HG03432 (cell line): ENCODE data around the gene CACFD1.

Experiments used
- ATAC-seq: cut with Tn5 transposase; IDR thresholded peaks from one replicate; pipeline ENCODE4 v1.9.1; 2021; ENCODE audit warnings: mild to moderate bottlenecking, moderate library complexity; ENCODE audit not compliant: unreplicated experiment

Gene CACFD1

DNA sequence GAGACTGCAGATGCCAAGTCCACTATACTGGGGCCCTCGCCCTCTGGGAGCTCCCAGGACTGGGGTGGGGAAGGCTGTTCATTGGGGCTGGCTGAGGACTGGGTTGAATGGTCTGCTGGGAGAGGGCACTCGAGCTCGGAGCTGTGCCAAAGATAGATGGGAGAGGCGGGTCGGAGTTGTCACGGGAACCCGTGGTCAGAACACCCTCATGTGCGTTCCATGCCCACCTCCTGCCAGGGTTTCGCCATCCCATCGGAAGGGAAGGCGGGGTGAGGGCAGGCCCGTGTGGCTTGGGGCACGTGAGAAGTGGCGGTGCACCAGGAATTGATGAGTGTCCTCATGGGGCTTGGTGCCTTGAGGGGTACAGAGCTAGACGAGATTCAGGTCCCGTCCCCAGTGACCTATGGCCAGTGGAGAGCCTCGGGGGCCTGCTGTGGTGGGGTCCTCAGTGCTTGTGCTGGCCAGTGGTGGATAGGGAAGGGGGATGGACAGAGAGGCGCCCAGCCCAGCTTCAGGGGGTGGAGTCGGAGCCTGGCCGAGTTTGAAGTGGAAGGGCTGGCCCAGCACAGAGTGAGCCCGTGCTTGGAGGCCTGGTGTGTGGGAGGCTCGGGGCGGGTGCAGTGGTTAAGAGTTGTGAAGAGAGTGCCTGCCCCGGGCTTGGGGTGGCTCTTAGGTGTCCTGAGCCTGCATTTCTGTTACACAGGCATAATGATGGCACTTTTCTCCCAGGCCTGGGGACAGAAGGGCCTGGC lies 4.3 kb downstream of the CACFD1 start:
- ATAC-seq, result no peak

DNA sequence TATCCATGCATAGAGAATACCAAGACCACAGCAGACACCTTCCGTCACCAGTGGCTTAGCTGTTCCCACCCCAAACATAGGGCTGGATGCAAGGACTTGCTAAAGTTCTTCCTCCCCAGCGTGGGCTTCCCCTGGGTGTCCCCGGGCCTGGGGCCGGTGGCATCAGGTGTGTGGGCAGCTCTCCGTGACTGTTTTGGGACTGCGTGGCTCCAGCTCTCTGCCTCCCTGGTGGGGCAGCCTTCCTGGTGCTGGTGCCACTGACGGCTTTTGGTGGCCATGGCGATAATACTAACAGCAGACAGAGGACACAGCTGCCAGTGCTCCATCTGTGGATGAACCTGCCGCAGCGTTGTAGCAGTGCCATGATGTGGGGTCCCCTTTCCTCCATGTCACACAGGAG lies 4.9 kb downstream of the CACFD1 start:
- no peak for ATAC-seq

DNA sequence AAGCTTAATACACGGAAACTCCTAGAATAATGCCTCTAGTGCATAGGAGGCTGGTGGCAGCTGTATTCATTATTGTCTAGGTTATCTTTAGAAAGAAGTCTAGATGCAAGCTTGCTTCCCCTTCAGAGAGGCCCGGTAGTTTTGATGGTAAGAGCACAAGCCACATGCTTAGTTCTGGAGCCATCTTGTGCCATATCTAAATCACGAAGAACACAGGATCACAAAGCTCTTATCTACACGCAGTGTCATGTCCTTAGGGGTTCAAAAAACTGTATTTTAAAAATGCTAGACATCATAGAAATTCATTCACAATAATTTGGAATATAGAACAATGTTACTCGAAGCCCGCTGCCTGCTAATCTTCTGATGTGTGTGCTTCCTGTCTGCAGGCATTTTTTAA lies 6.2 kb downstream of the CACFD1 start:
- ATAC-seq, result no peak

DNA sequence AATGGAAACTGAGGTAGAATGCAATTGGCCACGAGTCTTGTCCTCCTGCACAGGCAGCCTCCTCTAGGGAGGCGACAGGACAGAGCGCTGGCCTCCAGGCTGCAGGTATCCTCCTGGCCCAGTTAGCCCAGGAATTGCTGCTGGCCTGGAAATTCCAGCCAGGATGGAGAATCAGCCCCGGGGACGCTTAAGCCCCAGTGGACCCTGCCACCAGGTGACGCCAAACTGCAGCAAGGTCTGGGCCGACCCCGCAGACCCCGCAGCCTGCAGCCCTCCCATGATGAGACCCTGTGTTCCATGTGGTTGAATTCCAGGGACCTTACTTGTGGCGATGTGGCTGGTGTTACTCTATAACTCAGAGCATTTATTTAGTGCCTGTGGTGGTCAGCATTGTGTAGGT lies 7.3 kb downstream of the CACFD1 start:
- ATAC-seq, result no peak

DNA sequence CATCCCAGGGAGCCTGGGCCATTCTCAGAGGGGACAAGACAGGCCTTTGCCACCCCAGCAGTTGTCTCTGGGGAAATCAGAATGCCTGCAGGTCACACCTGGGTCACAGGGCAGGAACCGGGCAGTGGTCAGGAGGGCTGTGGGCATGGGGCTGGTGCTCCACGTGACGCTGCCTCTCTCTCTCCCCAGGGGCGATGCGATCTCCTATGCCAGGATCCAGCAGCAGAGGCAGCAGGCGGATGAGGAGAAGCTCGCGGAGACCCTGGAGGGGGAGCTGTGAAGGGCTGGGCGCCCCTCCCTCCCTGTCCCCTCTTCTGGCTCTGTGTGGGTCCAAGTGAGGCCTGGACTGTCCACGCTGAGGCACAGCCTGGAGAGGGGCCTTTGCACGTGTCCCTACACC lies 8.6 kb downstream of the CACFD1 start:
- ATAC-seq, result no peak

DNA sequence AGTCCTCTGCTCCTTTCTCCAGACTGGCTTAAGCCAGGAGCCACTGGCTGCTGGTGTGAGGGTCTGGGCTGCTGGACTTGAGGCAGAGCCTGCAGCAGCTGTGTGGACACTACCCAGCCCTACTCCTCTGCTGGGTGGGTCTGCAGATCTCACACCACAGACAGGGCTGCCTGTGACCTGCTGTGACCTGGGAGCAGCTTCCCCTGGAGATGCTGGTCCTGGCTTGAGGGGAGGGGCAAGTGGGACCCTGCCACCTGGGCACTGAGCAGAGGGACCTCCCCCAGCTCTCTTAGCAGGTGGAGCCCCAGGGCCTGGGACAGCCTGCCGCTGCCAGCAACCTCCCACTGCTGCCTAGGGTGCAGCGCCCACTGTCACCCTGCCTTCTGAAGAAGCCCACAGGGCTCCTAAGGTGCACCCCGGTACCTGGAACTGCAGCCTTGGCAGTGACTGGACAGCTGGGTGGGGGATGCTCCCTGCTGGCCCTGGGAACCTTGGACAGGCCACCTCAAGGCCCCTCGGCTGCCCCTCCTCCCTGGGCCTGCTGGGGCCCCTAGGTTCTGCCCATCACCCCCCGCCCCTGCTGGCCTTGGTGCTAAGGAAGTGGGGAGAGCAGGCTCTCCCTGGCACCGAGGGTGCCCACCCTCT lies 9.1 kb downstream of the CACFD1 start:
- ATAC-seq, result no peak

DNA sequence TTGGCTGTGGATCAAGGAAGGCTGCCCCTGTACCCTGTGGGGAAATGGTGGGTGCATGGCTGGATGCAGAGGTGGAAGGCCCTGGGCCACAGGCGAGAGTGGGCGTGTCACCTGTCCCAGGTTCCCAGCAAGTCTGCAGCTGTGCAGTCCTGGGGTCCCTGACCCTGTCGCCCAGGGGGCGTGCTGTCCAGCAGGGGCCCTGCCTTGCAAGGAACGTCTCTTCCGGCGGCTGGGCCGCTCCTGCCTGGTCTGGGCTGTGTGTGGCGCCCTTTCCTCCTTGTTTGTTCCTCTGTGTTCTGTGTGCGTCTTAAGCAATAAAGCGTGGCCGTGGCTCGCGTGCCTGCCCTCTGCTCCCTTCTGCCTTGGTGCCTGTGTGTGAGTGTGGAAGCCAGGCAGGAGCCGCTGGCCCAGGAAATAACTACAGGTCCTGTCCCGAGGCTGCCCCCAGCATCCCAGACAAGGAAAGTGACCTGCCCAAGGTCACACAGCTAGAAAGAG lies 10.7 kb downstream of the CACFD1 start:
- no peak for ATAC-seq

DNA sequence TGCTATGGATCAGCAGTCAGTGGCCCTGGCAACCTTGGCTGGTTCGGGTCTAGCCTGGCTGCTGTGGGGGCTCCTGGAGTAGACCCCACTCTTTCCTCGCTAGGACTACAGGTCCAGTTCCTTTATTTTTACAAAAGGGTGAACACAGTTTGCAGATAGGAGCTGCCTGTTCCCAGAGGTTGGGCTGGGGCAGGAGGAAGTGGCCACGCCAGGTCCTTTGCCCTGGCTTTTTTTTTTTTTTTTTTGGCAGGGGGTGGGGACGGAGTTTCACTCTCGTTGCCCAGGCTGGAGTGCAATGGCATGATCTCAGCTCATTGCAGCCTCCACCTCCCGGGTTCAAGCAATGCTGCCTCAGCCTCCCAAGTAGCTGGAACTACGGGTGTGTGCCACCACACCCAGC lies 11.2 kb downstream of the CACFD1 start:
- no peak for ATAC-seq

DNA sequence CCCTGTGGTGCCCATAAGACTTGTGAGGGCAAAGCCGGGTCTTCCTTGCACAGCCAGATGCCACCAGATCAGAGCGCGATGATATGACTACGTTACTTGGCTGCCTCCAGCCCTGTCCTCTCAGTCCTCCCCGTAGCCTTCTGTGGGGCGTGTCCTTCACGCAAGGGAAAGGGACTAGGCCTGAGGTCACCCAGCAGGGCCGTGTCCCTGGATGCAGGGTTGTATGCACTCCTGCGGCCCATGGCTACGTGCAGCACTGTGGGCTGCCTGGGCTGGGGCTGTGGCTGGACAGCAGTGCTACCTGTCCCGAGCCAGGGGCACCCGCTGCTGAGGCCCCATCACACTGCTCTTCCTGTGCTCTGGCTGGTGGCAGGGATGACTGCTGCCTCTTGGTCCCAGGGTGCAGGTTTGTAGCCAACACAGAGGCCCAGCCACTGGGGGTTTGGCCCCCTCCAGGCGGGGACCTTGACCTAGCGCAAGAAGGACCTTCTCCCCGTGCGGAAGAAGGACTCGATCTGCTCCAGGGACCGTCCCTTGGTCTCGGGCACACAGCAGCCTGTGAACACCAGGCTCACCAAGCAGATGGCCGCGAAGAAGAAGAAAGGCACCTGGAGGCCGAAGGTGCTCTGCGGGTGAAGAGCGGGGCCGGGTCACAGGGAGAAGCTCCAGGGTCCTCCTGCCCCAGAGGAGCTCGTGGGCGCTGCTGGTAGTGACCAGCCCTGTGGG lies 11.9 kb downstream of the CACFD1 start:
- no peak for ATAC-seq

DNA sequence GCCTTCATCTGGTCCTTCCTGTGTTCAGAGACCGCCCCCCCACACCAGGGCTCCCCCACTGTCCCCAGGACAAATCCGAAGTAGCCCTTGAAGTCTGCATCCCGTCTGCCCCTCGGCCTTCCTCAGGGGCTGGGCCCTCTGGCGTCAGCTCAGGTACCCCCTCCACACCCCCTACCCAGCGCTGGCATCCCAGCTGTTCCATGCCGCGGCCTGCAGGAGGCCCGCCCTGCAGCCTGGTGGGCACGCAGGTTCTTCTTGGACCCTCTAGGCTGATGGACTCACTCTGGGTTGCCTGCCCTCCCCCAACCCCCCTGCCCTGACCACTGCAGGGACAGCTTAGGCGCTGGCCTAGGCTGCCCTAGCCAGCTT lies 12.5 kb downstream of the CACFD1 start:
- no peak for ATAC-seq

DNA sequence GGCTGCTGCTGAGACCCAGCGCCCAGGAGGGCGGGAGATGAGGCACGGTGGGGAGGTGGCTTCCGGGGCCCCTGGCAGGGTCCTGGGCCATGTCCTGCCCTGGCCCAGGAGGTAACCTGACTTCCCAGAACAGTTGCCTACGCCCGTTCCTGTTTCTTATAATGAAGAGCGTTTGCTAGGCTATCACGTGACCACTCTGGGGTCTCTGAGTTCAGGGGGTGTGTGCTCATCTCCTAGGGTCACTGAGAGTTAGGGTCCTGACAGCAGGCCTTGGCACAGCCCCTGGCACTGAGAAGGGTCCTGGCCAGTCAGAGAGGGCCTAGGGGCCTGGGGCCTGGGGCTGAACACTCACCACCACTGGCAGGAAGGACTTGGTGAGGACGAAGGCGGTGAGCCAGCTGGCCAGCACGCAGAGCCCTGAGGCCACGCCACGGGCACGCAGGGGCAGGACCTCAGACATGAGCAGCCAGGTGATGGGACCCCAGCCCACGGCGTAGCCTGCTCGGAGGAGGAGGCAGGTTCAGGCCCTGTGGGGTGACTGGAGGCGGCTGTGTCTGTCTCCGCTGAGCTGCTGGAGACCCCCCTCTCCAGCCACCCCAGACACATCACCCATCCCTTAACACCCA lies 13.1 kb downstream of the CACFD1 start:
- no peak for ATAC-seq

DNA sequence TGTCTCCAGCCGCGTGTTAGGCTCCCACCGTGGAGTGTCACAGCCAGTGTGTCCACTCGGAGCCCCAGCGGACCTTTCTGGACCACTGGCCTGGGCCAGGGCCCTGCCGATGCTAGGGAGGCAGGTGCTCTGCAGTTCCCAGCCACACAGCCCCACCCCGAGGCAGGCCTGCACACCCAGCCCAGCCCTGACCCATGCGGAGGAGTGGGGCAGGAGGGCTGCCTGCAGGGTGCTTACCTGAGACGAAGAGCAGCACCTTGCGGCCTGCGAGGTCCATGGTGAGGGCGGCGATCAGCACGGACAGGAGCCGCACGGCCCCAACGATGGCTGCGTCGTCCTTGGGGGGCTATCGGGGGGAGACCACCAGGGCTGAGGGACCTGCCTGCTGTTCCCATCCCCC lies 14.0 kb downstream of the CACFD1 start:
- ATAC-seq, result no peak

DNA sequence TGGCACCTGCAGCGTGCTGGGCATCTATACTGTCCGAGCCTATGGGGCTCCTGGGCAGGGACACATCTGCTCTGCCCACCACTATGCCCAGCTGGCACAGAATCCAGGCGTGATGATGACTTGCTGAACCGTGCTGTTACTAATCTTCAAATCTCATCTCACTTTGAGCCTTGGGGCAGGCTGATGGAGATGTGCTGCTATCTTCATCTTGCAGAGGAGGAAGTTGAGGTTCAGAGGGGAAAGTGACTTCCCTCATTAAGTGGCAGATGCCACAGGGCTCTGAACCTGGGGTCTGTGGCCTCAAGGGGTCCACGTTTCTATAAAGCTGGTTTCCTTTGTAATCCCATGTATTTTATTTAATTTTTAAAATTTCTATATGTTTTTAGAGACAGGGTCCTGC lies 14.4 kb downstream of the CACFD1 start:
- ATAC-seq, result no peak

DNA sequence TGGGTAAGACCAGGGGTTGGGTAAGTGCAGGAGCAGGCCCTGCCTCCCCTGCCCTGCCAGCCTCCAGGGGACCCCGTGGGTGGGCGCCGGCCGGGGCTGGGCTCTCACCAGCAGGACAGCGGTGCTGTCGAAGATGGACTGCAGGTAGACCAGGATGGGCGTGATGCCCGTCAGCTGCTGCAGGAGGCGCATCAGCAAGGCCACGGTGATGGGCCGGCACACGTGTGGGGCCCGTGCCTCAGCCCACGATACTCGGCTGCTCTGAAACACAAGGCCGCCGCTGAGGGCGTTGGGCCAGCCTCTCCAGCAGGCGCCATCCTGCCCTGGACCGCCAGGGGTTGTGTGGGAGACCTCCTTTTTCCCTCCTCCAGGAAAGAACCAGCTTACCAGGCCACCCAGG lies 15.1 kb downstream of the CACFD1 start:
- no peak for ATAC-seq

DNA sequence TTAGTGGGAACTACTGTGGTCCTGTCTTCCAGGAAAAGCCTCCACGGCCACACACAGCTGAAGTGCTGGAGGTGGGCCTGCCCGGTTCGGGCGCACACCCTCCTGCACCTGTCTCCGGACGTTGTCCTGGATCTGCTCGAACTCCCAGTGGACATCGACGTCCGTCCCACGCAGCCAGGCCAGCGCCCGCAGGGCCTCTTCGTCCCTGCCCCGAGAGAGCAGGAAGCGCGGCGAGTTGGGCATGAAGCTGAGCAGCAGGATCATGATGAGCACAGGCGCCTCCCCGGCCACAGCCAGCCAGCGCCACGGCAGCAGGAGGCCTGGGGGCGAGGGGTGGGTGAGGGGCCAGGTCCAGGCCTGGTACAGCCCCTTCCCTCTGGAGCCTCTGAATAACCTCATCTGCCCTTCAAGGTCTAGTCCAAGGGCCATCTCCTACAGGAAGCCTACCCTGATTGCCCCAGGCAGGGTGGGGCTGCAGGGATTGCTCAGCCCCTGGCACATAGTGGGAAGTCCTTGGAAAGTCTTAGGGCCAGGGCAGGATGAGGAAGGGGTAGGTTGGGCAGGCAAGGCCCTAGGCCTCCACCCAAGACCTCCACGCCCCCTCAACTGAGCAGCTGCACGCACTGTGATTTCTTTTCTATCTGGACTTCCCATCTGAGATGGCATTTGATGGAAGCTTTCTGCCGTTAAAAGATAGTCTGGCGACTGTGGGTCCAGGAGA lies 15.7 kb downstream of the CACFD1 start:
- no peak for ATAC-seq

DNA sequence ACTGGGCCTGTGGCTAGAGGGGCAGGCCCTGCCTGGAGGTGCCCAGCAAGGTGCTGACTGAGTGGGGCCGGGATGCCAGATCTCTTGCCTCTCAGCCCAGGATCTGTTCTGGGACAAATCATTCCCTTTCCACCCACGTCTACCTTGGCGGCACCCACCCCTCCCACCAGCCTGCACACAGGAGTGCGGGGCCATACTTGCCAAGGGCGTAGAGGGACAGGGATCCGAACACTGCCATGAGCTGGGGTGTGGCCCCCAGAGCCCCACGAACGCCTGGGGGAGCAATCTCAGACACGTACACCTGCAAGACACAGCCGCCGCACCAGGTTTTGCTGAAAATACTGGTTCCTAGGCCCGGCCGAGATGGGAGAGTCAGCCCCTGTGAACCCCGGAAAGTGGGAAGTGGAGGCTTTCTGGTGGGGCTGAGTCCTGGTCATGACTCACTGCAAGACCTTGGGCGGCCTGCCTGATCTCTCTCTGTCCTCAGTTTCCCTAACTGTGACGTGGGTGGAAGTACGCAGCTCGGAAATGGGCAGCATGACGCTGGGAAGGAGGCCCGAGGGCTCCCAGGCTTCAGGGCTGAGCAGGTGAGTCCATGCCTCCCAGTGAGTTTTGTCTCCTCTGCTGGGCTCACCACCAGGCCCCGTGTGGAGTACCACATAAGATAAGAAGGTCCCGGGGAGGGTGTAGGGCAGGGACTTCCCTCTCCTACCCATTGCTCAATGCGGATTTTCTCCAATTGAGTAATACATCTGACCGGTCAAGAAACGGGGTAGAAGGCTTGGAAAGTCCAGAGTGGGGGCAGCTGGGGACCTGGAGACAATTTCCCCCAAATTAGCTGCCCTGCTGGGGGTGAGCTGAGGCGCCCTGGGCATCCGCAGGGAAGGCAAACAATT lies 16.5 kb downstream of the CACFD1 start:
- no peak for ATAC-seq

DNA sequence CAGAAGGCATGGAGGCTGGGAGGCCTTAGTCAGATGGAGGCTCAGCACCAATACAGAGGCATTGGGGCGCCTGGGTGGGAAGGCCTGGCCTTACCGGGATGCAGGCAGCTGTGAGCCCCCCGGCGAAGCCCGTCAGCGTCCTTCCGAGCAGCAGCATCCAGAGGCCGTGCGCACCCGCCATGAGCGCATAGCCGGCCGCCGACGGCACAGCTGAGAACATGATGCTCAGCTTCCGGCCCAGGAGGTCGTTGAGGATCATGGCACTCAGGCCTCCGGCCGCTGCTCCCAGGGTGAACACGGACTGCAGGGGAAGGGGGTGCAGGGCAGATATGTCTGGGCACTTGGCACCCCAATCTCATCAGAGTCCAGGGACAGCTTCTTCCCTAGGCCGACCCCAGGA lies 17.2 kb downstream of the CACFD1 start:
- ATAC-seq, result no peak

DNA sequence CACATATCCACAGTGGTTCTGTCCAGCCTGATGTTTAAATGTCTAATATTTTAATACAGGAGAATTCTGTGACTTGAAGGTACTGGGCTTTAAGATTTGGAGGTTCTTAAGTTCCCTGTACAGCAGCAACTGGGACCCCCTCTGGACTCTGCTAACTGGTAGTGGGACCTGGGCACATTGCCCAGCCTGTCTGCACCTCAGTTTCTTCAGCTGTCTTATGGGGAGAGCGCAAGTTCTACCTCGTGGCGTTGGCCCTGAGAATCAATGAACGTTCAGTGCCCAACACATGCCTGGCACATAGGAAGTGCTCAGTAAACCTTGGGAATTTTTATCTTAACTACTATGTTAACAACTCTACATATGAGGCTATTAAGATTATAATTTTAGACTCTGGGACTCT lies 17.7 kb downstream of the CACFD1 start:
- ATAC-seq, result no peak

DNA sequence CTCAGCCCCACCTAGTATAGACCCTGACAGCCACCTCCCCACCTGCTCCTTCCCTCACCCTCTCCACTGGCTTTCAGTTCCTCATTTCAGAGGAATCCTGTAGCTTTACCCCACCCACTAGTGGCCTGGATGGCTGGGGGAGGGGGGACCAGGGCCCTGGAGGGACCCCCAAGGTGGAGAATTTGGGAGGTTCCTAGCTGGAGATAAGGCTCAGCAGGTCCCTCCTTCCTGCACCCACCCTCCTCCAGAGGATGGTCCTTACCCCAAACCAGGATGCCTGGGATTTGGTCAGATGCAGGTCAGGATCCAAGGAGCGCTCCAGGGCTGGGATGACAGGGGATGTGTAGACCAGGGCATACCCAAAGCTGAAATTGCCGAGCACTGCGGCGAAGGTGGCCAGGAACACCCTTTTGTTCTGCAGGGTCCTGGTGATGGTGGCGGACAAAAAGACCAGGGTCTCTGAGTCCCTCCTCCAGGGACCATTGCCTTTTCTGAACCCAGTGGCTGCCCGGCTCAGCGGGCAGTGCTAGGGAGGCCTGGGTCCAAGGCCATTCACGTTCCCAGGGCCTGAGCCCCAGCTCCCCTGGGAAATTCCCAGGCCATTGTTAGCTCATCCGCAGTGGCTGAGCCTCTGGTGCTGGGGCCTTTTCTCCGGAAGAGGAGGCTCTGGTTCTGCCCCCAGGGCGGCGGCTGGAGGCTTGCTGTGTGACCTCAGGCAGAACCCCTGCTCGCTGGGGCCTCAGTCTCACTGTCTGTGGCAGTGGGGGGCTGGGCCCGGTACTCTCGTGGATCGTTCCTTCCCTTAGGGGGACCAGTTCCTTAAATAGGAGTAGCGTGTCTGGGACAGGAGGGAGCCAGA lies 18.4 kb downstream of the CACFD1 start:
- ATAC-seq, result peak; percentile 39
